Left renal cortex interstitium (tissue), 4 donors: ENCODE measurements around the gene TBL1XR1. TPM values are rescaled to one million over a fixed set of nuclear protein-coding genes. Genes with fewer than 3 reads are reported as not detected.

Experiments used
- DNase-seq, 4 donors: peaks; one replicate each; pipeline ENCODE4 v3.0.0-alpha.2; 2013; ENCODE audit warnings: low read depth in 4 of 4, low spot score in 2 of 4, missing footprints in 1 of 4
- polyA plus RNA-seq, 4 donors: library from polyadenylated mRNA; unstranded; fragments of 120-200 nt; gene quantifications; one replicate each; pipeline ENCODE4 v1.2.1, GENCODE V29; 2013; ENCODE audit not compliant: insufficient read length in 4 of 4

TBL1XR1 gene
- polyA plus RNA-seq, 4 donors = 128 to 171 (median 139) TPM

- DNase-seq = no peak
These were observed 83.0 kb downstream of the TBL1XR1 start for GRCh38 chr3:177114253-177114652.

DNA sequence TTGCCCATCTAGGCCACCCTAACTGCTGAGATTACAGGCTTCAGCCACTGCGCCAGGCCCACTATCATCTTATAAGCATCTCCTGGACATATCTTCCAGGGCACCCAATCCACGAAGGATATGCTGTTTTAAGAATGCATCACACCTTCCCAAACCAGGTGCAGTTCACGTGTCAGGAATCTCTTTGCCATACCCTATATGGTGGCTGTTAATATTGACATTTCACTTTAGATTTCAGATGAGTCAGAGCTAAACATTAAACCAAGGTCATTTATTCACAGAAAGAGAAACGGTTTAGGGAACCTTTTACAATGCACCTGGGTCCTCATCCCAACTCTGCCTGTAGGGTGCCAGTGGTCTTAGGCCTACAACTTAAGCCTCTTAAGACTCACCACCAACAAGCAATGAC lies 85.7 kb downstream of the TBL1XR1 start:
- DNase-seq = no peak

GRCh38 chr3:177110895-177111294 lies 86.4 kb downstream of the TBL1XR1 start:
- no peak for DNase-seq

GRCh38 chr3:177110386-177110785 lies 86.9 kb downstream of the TBL1XR1 start:
- no peak for DNase-seq

DNA sequence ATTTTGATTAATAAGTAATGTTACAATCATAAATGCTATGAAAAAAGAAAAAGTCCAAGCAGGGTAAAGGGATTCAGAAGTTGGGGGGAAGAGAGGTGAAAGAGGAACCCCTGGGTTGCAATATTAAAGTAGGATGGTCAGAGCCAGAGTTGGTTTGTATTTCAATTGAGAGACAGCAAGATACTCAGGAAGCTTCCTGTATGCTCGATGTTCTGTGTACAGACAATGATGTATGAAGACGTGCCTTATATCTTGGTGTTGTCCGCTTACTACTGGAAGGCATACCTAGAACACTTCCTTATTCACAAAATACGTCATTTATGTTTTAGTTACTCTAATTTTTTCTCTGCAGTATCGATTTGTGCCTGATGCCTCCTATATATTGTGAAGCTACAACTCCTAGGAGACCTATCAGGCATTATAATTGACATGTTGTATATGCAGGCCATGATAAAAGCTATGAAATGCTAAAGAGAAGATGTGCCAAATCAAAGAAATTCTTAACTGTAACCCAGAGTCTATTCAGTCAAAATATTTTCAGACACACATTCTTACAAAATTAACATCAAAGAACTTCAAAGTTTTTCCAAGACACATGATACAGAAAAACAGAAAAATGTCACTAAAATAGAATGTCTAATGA lies 87.5 kb downstream of the TBL1XR1 start:
- no peak for DNase-seq

GRCh38 chr3:177108648-177109047 lies 88.6 kb downstream of the TBL1XR1 start:
- no peak for DNase-seq

DNA sequence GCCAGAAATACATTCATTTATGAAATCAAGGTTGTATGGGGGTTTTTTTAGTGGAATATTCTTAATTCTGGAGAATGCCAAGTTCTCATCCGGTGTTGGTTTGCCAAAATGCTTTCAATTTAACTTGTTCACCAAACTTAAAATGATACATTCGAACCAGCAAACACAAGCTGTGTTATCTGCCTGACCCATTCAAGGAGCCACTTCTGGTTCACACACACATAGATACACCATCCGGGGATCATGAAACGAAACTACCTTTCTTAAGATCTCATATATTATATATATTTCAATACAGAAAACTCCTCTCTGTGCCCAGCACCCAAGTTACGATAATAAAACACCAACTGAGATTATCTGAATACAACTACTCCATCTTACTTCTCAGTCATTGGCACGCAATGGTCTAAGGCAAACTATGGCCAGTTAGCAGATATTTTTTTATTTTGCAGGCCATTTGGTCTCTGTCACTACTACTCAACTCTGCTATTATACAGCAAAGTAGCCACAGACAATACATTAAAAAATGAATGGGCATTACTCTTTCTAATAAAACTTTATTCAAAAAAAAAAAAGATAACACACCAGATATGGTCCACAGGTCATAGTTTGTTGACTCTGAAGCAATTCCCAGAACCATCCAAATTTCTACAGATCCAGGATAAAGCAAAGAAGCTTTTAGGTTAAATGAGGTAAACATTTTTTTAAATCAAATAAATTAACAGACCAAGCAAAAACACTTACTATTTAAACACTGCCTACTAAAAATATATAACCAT lies 89.6 kb downstream of the TBL1XR1 start:
- DNase-seq = no peak

DNA sequence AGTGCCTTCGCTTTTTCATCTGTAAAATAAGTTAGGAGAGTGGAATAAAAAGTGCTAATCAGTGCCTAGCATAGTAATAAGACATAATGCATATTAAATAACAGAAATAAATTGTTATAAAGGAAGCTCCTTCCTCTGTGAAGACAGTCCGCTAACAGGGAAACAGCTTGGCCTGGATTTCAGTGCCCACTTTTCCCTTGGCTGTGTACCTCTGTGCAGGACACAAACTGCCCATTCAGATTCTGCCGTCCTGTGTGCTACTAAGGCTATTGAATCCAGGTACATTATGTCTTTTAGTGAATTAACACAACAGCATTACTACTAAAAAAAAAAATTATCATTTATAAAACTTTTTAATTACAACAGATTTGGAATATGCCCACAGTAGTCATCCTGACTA lies 90.7 kb downstream of the TBL1XR1 start:
- DNase-seq = no peak

GRCh38 chr3:177106184-177106583 lies 91.1 kb downstream of the TBL1XR1 start:
- DNase-seq = no peak

DNA sequence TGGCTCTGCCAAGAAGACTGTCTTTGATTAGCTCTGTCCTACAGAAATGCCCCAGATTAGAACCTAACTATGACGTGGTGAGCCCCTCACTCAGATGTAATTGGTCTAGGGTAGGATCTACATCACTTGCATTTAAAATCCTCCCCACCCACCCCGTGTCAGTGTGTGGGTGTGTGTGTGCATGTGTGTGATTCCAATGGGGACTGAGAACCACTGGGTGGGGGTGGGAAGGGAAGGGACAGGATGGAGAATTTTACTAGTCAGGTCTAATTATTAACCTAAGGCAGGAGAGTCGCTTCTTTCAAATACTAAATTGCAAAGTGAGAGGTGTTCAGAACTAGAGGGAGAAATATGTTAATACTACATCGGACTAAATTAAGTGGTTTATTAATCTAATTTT lies 91.7 kb downstream of the TBL1XR1 start:
- DNase-seq = no peak

GRCh38 chr3:177104299-177104992 lies 92.8 kb downstream of the TBL1XR1 start:
- DNase-seq = no peak

- no peak for DNase-seq
These were observed 94.7 kb downstream of the TBL1XR1 start for GRCh38 chr3:177102553-177102952.

GRCh38 chr3:177098551-177098950 lies 98.7 kb downstream of the TBL1XR1 start:
- no peak for DNase-seq

DNA sequence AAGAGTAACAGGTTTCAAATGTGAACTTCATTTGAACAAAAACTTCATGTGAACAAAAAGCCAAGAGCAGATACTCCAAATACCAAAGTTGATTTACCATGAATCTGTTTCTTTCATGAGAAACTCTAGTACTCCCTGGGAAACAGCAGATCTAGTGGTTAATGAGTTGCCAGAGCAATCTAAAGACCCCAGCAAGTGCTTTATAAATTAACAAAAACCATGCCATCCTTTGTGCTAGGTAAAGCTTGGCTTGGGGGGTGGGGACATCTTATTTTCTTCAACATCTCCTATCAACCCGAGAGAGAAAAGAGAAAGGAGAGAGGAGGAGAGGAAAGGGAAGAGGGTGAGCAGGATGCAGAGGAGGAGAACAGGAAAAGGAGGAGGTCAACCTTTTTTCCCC lies 100.7 kb downstream of the TBL1XR1 start:
- no peak for DNase-seq

DNA sequence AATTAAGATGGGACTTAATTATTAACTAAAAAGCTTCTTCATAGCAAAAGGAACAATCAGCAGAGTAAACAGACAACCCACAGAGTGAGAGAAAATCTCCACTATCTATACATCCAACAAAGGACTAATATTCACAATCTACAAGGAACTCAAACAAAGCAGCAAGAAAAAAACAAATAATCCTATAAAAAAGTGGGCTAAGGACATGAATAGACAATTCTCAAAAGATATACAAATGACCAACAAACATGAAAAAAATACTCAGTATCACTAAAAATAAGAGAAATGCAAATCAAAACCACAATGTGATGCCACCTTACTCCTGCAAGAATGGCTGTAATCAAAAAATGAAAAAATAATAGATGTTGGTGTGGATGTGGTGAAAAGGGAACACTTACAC lies 103.3 kb downstream of the TBL1XR1 start:
- no peak for DNase-seq

GRCh38 chr3:177089901-177090300 lies 107.4 kb downstream of the TBL1XR1 start:
- no peak for DNase-seq

DNA sequence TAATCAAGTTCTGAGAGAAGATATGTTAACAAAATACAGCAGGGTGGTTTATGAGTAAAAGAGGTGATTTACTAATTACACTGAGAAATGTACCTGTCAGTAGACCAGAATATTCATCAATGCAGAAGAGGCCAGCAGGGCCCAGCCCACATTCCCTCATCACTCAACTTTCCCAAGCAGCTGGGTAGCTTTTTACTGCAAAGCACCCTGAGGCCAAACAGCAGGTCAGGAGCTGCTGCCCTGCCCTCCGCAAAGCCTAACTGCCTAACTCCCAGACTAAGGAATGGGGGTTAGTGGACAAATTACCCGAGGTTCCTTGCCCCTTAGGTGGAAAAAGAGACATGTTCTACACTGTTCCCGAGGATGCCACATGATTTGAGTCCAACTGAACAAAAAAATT lies 108.2 kb downstream of the TBL1XR1 start:
- no peak for DNase-seq

DNA sequence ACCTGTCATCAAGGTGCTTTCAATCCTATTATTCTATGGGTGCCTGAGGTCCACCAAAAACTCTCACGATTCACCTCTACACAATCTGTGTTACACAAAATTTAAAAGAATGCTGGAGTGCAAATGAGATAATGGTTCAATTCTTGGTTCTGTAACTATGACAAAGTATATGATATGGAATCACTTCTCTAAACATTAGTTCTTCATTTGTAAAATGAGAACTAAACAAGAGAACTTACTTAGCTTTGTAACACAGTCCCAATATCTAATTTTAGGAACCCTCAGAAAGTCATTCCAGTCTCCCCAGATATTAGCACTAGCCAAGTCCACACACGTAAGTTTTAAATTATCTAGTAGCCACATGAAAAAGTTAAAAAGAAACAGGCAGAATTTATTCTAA lies 111.5 kb downstream of the TBL1XR1 start:
- no peak for DNase-seq

DNA sequence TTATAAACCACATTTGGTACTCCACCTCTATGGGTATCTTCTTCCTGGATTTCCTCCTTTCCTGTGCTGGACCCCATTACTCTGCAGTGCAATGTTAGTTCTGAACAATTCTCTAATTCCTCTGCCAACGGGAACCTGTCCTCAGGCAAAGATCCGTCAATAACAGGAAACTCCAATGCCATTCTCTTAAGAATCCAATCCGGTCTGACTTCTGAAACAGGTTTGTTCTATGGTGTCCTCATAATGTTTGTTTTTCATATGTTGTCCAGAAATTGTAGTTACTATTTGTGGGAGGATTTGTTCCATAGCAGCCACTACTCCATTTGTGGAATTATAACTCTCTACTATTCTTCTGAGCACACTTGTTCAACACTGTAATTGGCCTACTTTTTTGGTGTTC lies 112.7 kb downstream of the TBL1XR1 start:
- no peak for DNase-seq

- DNase-seq = no peak
These were observed 117.2 kb downstream of the TBL1XR1 start for GRCh38 chr3:177080122-177080521.

DNA sequence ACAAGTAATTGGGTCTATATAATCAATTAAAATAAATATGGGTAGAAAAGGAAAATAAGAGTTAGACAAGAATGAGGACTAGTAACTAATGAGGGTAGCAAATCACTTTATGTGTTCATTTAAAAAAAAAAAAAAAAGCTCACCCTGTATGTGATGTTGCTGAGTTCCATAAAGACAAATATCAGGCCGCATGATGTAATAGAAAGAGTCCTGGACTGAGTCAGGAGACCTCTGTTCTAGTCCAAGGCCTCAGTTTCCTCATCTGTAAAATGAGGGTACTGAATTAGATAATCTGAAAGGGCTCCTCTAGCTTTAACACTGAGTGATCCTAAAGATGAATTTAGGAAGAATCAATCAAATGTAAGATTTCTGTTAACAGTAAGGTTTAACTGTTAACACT lies 117.6 kb downstream of the TBL1XR1 start:
- no peak for DNase-seq
